ENCODE data around the gene MCUR1. TPM values are rescaled to one million over a fixed set of nuclear protein-coding genes. Genes with fewer than 3 reads are reported as not detected.
A peak's percentile ranks its signal among the peaks of the same experiment; 100 is the strongest.

The MCUR1 gene
- total RNA-seq, 1 experiment from 2014 or later = 28.6 TPM

- no peak for TF ChIP-seq CTCF (conservative IDR thresholded peaks at IDR 0.05; ENCODE audit: low read depth, low read length)
- TF ChIP-seq EZH2phosphoT487 (IDR thresholded peaks at IDR 0.05; ENCODE audit: borderline replicate concordance, low read length) = no peak
- TF ChIP-seq EZH2 (IDR thresholded peaks at IDR 0.05; ENCODE audit: low read length, unreplicated experiment) = no peak
- DNase-seq (peak; percentile 20), ATAC-seq (no peak)
- no peaks in the 10 kb centered on the region for H3F3A ChIP-seq (ENCODE audit: low read length, unreplicated experiment)
- H3K9ac ChIP-seq (ENCODE audit: low read length) = no peak overlapping the region
- H2AFZ ChIP-seq (ENCODE audit: low read length) = no peak overlapping the region
- H3K4me2 ChIP-seq (ENCODE audit: low read length) = peak overlapping the region; percentile 87
- no TSS peak for BruUV-seq (replicated peaks)
- ChIA-PET CTCF (no interaction called here), POLR2A (ENCODE audit: unreplicated experiment) (no interaction called here)
- H4K20me1 ChIP-seq (ENCODE audit: low read length) = peaks cover 5% of the 10 kb centered on the region; the same call in 1 of the 2 replicates
- no peak overlapping the region for H3K27ac ChIP-seq (ENCODE audit: low read length)
- no peaks in the 10 kb centered on the region for H3K9me3 ChIP-seq (ENCODE audit: low read length)
- H3K79me2 ChIP-seq (ENCODE audit: low read length) = peaks cover 53% of the 10 kb centered on the region
- no peaks in the 10 kb centered on the region for H3K27me3 ChIP-seq (ENCODE audit: low read length)
- no peaks in the 10 kb centered on the region for H3K36me3 ChIP-seq (ENCODE audit: low read depth, low read length)
- H3K9me2 ChIP-seq (replicated peaks; ENCODE audit: low read length) = no peaks in the 10 kb centered on the region
- intact Hi-C loops (cut with micrococcal nuclease) = loop anchor here (5.0 kb wide), 2 partner anchors 101 to 254 kb away; partner anchors contain the start of gene RANBP9
- peak overlapping the region; percentile 86 for H3K4me3 ChIP-seq (ENCODE audit: low read length)
- H3K4me1 ChIP-seq (ENCODE audit: insufficient read depth, low read length) = peaks cover 18% of the 10 kb centered on the region
Measured at GRCh38 chr6:13813026-13813425, 1.3 kb downstream of the MCUR1 start.

- H3K4me2 ChIP-seq (ENCODE audit: low read length) = peak overlapping the region; percentile 87
- H3K4me3 ChIP-seq (ENCODE audit: low read length) = peak overlapping the region; percentile 86; the same call in 1 of the 2 replicates
- no peak overlapping the region for H2AFZ ChIP-seq (ENCODE audit: low read length)
- H3K4me1 ChIP-seq (ENCODE audit: insufficient read depth, low read length) = peaks cover 18% of the 10 kb centered on the region
- H3K79me2 ChIP-seq (ENCODE audit: low read length) = peaks cover 59% of the 10 kb centered on the region
- no TSS peak for BruUV-seq (replicated peaks)
- no peaks in the 10 kb centered on the region for H3K9me2 ChIP-seq (replicated peaks; ENCODE audit: low read length)
- peaks cover 5% of the 10 kb centered on the region; the same call in 1 of the 2 replicates for H4K20me1 ChIP-seq (ENCODE audit: low read length)
- H3K9ac ChIP-seq (ENCODE audit: low read length) = no peak overlapping the region
- no peaks in the 10 kb centered on the region for H3K9me3 ChIP-seq (ENCODE audit: low read length)
- no peak for DNase-seq
- intact Hi-C loops (cut with micrococcal nuclease) = loop anchor here (5.0 kb wide), 2 partner anchors 100 to 255 kb away; partner anchors contain the start of gene RANBP9
- no peaks in the 10 kb centered on the region for H3K36me3 ChIP-seq (ENCODE audit: low read depth, low read length)
- H3K27me3 ChIP-seq (ENCODE audit: low read length) = no peaks in the 10 kb centered on the region
- CTCF ChIA-PET = no interaction called here
- TF ChIP-seq CTCF (conservative IDR thresholded peaks at IDR 0.05; ENCODE audit: low read depth, low read length) = no peak
- TF ChIP-seq EZH2phosphoT487 (IDR thresholded peaks at IDR 0.05; ENCODE audit: borderline replicate concordance, low read length) = no peak
- TF ChIP-seq EZH2 (IDR thresholded peaks at IDR 0.05; ENCODE audit: low read length, unreplicated experiment) = no peak
- H3K27ac ChIP-seq (ENCODE audit: low read length) = no peak overlapping the region
- ATAC-seq = no peak
- POLR2A ChIA-PET (ENCODE audit: unreplicated experiment) = no interaction called here
- H3F3A ChIP-seq (ENCODE audit: low read length, unreplicated experiment) = no peaks in the 10 kb centered on the region
Measured at GRCh38 chr6:13812359-13812642, 2.1 kb downstream of the MCUR1 start.

GRCh38 chr6:13811627-13812358, 2.6 kb downstream of the MCUR1 start:
- POLR2A ChIA-PET (ENCODE audit: unreplicated experiment) = no interaction called here
- no peak overlapping the region for H2AFZ ChIP-seq (ENCODE audit: low read length)
- H3K9me2 ChIP-seq (replicated peaks; ENCODE audit: low read length) = no peaks in the 10 kb centered on the region
- no peaks in the 10 kb centered on the region for H3F3A ChIP-seq (ENCODE audit: low read length, unreplicated experiment)
- H3K27ac ChIP-seq (ENCODE audit: low read length) = no peak overlapping the region
- peaks cover 5% of the 10 kb centered on the region; the same call in 1 of the 2 replicates for H4K20me1 ChIP-seq (ENCODE audit: low read length)
- no peaks in the 10 kb centered on the region for H3K36me3 ChIP-seq (ENCODE audit: low read depth, low read length)
- no peak overlapping the region for H3K9ac ChIP-seq (ENCODE audit: low read length)
- CTCF ChIA-PET = no interaction called here
- intact Hi-C loops (cut with micrococcal nuclease) = loop anchor here (5.0 kb wide), 2 partner anchors 99 to 256 kb away; partner anchors contain the start of gene RANBP9
- H3K4me3 ChIP-seq (ENCODE audit: low read length) = no peak overlapping the region
- H3K27me3 ChIP-seq (ENCODE audit: low read length) = no peaks in the 10 kb centered on the region
- no peaks in the 10 kb centered on the region for H3K9me3 ChIP-seq (ENCODE audit: low read length)
- H3K79me2 ChIP-seq (ENCODE audit: low read length) = peaks cover 59% of the 10 kb centered on the region
- DNase-seq = no peak
- H3K4me2 ChIP-seq (ENCODE audit: low read length) = peak overlapping the region; percentile 87
- no TSS peak for BruUV-seq (replicated peaks)
- TF ChIP-seq EZH2phosphoT487 (IDR thresholded peaks at IDR 0.05; ENCODE audit: borderline replicate concordance, low read length) = no peak
- TF ChIP-seq EZH2 (IDR thresholded peaks at IDR 0.05; ENCODE audit: low read length, unreplicated experiment) = no peak
- no peak for TF ChIP-seq CTCF (conservative IDR thresholded peaks at IDR 0.05; ENCODE audit: low read depth, low read length)
- ATAC-seq = no peak
- H3K4me1 ChIP-seq (ENCODE audit: insufficient read depth, low read length) = peaks cover 18% of the 10 kb centered on the region

All from PC-3 (cell line).